Measurements from ENCODE around the gene EXD1. TPM values are rescaled to one million over a fixed set of nuclear protein-coding genes. Genes with fewer than 3 reads are reported as not detected.
A peak's percentile ranks its signal among the peaks of the same experiment; 100 is the strongest.

EXD1 gene
- total and polyA plus RNA-seq, 9 of the 15 experiments (the other 6 are each of a cell fraction or from before 2014, with no cell fraction given) = not detected

DNA sequence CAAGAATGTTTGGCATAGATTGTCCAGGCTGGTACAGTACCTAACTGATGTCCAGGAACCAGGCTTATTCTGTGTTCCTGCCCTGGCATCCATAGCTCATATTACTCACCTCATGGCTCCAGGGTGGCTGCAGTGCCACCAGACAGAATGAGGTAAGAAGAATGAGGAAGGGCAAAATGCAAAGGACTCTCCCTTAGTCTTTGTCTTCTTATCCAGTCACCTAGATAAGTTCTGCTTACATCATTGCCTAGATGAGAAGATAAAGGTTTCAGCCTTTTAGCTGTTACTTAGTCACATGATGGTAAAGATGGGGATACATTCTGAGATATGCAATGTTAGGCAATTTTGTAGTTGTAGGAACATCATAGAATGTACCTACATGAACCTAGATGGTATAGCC, 46.3 kb upstream of the EXD1 start (continued):
- no peak for TF ChIP-seq TARDBP (IDR thresholded peaks at IDR 0.05)
- TF ChIP-seq, protein P1, sequence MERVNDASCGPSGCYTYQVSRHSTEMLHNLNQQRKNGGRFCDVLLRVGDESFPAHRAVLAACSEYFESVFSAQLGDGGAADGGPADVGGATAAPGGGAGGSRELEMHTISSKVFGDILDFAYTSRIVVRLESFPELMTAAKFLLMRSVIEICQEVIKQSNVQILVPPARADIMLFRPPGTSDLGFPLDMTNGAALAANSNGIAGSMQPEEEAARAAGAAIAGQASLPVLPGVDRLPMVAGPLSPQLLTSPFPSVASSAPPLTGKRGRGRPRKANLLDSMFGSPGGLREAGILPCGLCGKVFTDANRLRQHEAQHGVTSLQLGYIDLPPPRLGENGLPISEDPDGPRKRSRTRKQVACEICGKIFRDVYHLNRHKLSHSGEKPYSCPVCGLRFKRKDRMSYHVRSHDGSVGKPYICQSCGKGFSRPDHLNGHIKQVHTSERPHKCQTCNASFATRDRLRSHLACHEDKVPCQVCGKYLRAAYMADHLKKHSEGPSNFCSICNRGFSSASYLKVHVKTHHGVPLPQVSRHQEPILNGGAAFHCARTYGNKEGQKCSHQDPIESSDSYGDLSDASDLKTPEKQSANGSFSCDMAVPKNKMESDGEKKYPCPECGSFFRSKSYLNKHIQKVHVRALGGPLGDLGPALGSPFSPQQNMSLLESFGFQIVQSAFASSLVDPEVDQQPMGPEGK (CRISPR knock-in tag; IDR thresholded peaks at IDR 0.05; ENCODE audit: borderline replicate concordance) = no peak
- TF ChIP-seq ZBTB1 (CRISPR knock-in tag; IDR thresholded peaks at IDR 0.05; ENCODE audit: borderline replicate concordance, low read depth) = no peak
- peak; percentile 34; the same call in 1 of the 2 replicates for TF ChIP-seq SMARCE1 (IDR thresholded peaks at IDR 0.05)
- TF ChIP-seq, protein P2, sequence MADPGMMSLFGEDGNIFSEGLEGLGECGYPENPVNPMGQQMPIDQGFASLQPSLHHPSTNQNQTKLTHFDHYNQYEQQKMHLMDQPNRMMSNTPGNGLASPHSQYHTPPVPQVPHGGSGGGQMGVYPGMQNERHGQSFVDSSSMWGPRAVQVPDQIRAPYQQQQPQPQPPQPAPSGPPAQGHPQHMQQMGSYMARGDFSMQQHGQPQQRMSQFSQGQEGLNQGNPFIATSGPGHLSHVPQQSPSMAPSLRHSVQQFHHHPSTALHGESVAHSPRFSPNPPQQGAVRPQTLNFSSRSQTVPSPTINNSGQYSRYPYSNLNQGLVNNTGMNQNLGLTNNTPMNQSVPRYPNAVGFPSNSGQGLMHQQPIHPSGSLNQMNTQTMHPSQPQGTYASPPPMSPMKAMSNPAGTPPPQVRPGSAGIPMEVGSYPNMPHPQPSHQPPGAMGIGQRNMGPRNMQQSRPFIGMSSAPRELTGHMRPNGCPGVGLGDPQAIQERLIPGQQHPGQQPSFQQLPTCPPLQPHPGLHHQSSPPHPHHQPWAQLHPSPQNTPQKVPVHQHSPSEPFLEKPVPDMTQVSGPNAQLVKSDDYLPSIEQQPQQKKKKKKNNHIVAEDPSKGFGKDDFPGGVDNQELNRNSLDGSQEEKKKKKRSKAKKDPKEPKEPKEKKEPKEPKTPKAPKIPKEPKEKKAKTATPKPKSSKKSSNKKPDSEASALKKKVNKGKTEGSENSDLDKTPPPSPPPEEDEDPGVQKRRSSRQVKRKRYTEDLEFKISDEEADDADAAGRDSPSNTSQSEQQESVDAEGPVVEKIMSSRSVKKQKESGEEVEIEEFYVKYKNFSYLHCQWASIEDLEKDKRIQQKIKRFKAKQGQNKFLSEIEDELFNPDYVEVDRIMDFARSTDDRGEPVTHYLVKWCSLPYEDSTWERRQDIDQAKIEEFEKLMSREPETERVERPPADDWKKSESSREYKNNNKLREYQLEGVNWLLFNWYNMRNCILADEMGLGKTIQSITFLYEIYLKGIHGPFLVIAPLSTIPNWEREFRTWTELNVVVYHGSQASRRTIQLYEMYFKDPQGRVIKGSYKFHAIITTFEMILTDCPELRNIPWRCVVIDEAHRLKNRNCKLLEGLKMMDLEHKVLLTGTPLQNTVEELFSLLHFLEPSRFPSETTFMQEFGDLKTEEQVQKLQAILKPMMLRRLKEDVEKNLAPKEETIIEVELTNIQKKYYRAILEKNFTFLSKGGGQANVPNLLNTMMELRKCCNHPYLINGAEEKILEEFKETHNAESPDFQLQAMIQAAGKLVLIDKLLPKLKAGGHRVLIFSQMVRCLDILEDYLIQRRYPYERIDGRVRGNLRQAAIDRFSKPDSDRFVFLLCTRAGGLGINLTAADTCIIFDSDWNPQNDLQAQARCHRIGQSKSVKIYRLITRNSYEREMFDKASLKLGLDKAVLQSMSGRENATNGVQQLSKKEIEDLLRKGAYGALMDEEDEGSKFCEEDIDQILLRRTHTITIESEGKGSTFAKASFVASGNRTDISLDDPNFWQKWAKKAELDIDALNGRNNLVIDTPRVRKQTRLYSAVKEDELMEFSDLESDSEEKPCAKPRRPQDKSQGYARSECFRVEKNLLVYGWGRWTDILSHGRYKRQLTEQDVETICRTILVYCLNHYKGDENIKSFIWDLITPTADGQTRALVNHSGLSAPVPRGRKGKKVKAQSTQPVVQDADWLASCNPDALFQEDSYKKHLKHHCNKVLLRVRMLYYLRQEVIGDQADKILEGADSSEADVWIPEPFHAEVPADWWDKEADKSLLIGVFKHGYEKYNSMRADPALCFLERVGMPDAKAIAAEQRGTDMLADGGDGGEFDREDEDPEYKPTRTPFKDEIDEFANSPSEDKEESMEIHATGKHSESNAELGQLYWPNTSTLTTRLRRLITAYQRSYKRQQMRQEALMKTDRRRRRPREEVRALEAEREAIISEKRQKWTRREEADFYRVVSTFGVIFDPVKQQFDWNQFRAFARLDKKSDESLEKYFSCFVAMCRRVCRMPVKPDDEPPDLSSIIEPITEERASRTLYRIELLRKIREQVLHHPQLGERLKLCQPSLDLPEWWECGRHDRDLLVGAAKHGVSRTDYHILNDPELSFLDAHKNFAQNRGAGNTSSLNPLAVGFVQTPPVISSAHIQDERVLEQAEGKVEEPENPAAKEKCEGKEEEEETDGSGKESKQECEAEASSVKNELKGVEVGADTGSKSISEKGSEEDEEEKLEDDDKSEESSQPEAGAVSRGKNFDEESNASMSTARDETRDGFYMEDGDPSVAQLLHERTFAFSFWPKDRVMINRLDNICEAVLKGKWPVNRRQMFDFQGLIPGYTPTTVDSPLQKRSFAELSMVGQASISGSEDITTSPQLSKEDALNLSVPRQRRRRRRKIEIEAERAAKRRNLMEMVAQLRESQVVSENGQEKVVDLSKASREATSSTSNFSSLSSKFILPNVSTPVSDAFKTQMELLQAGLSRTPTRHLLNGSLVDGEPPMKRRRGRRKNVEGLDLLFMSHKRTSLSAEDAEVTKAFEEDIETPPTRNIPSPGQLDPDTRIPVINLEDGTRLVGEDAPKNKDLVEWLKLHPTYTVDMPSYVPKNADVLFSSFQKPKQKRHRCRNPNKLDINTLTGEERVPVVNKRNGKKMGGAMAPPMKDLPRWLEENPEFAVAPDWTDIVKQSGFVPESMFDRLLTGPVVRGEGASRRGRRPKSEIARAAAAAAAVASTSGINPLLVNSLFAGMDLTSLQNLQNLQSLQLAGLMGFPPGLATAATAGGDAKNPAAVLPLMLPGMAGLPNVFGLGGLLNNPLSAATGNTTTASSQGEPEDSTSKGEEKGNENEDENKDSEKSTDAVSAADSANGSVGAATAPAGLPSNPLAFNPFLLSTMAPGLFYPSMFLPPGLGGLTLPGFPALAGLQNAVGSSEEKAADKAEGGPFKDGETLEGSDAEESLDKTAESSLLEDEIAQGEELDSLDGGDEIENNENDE (IDR thresholded peaks at IDR 0.05; ENCODE audit: low read depth, low read length) = no peak
- TF ChIP-seq ZNF217 (CRISPR knock-in tag; IDR thresholded peaks at IDR 0.05) = no peak
- TF ChIP-seq MTA2 (IDR thresholded peaks at IDR 0.05; ENCODE audit: low read depth) = no peak
- peak; percentile 33; the same call in 1 of the 2 replicates for TF ChIP-seq CTBP1 (IDR thresholded peaks at IDR 0.05; ENCODE audit: borderline replicate concordance)

Data from K562 (cell line).